ENCODE data around the gene DPH5.

GRCh38 chr1:101044749-101045148, 19.2 kb upstream of the DPH5 start:
- TF ChIP-seq CTCF (IDR thresholded peaks at IDR 0.05) (no peak), POLR2A (IDR thresholded peaks at IDR 0.05) (no peak)

All from right lobe of liver (tissue), 4 donors.